ENCODE data around the gene NSDHL.

NSDHL gene

GRCh38 chrX:152844256-152844655 is 13.4 kb downstream of the NSDHL start:
- no peak for DNase-seq (ENCODE audit: low spot score)

- no peak for DNase-seq (ENCODE audit: low spot score)
Observed at GRCh38 chrX:152845618-152846240, 14.9 kb downstream of the NSDHL start.

- no peak for DNase-seq (ENCODE audit: low spot score)
Observed at GRCh38 chrX:152847281-152847680, 16.4 kb downstream of the NSDHL start.

GRCh38 chrX:152850465-152850864 is 19.6 kb downstream of the NSDHL start:
- DNase-seq (ENCODE audit: low spot score): no peak

GRCh38 chrX:152853986-152854385 is 23.1 kb downstream of the NSDHL start:
- DNase-seq (ENCODE audit: low spot score): no peak

GRCh38 chrX:152861116-152861515 is 30.3 kb downstream of the NSDHL start:
- no peak for DNase-seq (ENCODE audit: low spot score)

- DNase-seq (ENCODE audit: low spot score): no peak
Observed at GRCh38 chrX:152861826-152862225, 31.0 kb downstream of the NSDHL start.

- DNase-seq (ENCODE audit: low spot score): no peak
Observed at GRCh38 chrX:152865232-152865920, 34.5 kb downstream of the NSDHL start.

GRCh38 chrX:152866386-152866785 is 35.5 kb downstream of the NSDHL start:
- no peak for DNase-seq (ENCODE audit: low spot score)

GRCh38 chrX:152869972-152870371 is 39.1 kb downstream of the NSDHL start:
- no peak for DNase-seq (ENCODE audit: low spot score)

GRCh38 chrX:152871260-152871659 is 40.4 kb downstream of the NSDHL start:
- DNase-seq (ENCODE audit: low spot score): no peak

- DNase-seq (ENCODE audit: low spot score): no peak
Observed at GRCh38 chrX:152872522-152872921, 41.7 kb downstream of the NSDHL start.

GRCh38 chrX:152873361-152873760 is 42.5 kb downstream of the NSDHL start:
- DNase-seq (ENCODE audit: low spot score): no peak

- DNase-seq (ENCODE audit: low spot score): no peak
Observed at GRCh38 chrX:152876931-152877840, 46.3 kb downstream of the NSDHL start.

GRCh38 chrX:152878976-152879755 is 48.3 kb downstream of the NSDHL start:
- no peak for DNase-seq (ENCODE audit: low spot score)

- no peak for DNase-seq (ENCODE audit: low spot score)
Observed at GRCh38 chrX:152881289-152881688, 50.4 kb downstream of the NSDHL start.

GRCh38 chrX:152884171-152884570 is 53.3 kb downstream of the NSDHL start:
- DNase-seq (ENCODE audit: low spot score): no peak

GRCh38 chrX:152886716-152887115 is 55.9 kb downstream of the NSDHL start:
- DNase-seq (ENCODE audit: low spot score): no peak

- no peak for DNase-seq (ENCODE audit: low spot score)
Observed at GRCh38 chrX:152892499-152892898, 61.6 kb downstream of the NSDHL start.

GRCh38 chrX:152892999-152893891 is 62.4 kb downstream of the NSDHL start:
- DNase-seq (ENCODE audit: low spot score): no peak
